H9 (cell line): ENCODE data around the gene ST8SIA6. TPM values are rescaled to one million over a fixed set of nuclear protein-coding genes. Genes with fewer than 3 reads are reported as not detected.

Experiments
- DNase-seq: peaks from one replicate; pipeline ENCODE4 v3.0.0-alpha.2; 2017
- H2AFZ ChIP-seq: one replicate; pipeline ENCODE4 v1.6.1; 2013; ENCODE audit warnings: mild to moderate bottlenecking, low read length, control low read depth, moderate library complexity
- H2AK5ac ChIP-seq: 2 replicates; pipeline ENCODE4 v1.6.1; 2013; ENCODE audit warnings: low read length, control low read depth, mixed read lengths; ENCODE audit not compliant: insufficient read length
- H2BK120ac ChIP-seq: one replicate; pipeline ENCODE4 v1.6.1; 2013; ENCODE audit warnings: low read depth, mild to moderate bottlenecking, low read length, control low read depth, inconsistent platforms; ENCODE audit not compliant: poor library complexity, severe bottlenecking
- H2BK12ac ChIP-seq: 2 replicates; pipeline ENCODE4 v1.6.1; 2013; ENCODE audit warnings: low read length, control low read depth, mixed read lengths, low read depth; ENCODE audit not compliant: insufficient read length
- H2BK15ac ChIP-seq: 2 replicates; pipeline ENCODE4 v1.6.1; 2013; ENCODE audit warnings: low read depth, low read length, control low read depth
- H2BK20ac ChIP-seq: one replicate; pipeline ENCODE4 v1.6.1; 2013; ENCODE audit warnings: low read depth, mild to moderate bottlenecking, low read length, control low read depth, inconsistent platforms; ENCODE audit not compliant: poor library complexity, severe bottlenecking
- H2BK5ac ChIP-seq: 2 replicates; pipeline ENCODE4 v1.6.1; 2013; ENCODE audit warnings: low read length, control low read depth, mixed read lengths; ENCODE audit not compliant: insufficient read length
- H3K14ac ChIP-seq: 2 replicates; pipeline ENCODE4 v1.6.1; 2013; ENCODE audit warnings: low read length, control low read depth; ENCODE audit not compliant: insufficient read depth
- H3K18ac ChIP-seq: 2 replicates; pipeline ENCODE4 v1.6.1; 2013; ENCODE audit warnings: low read depth, mild to moderate bottlenecking, mixed read lengths, low read length, control low read depth; ENCODE audit not compliant: insufficient read length
- H3K23ac ChIP-seq: 2 replicates; pipeline ENCODE4 v1.6.1; 2013; ENCODE audit warnings: low read length, control low read depth, mixed read lengths, low read depth; ENCODE audit not compliant: insufficient read length
- H3K23me2 ChIP-seq: 2 replicates; pipeline ENCODE4 v1.6.1; 2013; ENCODE audit warnings: low read depth, mild to moderate bottlenecking, mixed read lengths, low read length, control low read depth; ENCODE audit not compliant: insufficient read length, poor library complexity, severe bottlenecking
- H3K27ac ChIP-seq: 2 replicates; pipeline ENCODE4 v1.5.1; 2013; ENCODE audit warnings: low read length, control low read depth, mixed read lengths, low read depth; ENCODE audit not compliant: insufficient read length
- H3K27me3 ChIP-seq: 2 replicates; pipeline ENCODE4 v1.6.1; 2013; ENCODE audit warnings: low read length, control low read depth, inconsistent platforms; ENCODE audit not compliant: insufficient read depth
- H3K4ac ChIP-seq: 2 replicates; pipeline ENCODE4 v1.6.1; 2013; ENCODE audit warnings: low read depth, mild to moderate bottlenecking, control low read depth, inconsistent platforms, low read length, moderate library complexity
- H3K4me1 ChIP-seq: 2 replicates; pipeline ENCODE4 v1.6.1; 2013; ENCODE audit warnings: low read length, control low read depth, inconsistent platforms; ENCODE audit not compliant: insufficient read depth
- H3K4me2 ChIP-seq: 2 replicates; pipeline ENCODE4 v1.6.1; 2013; ENCODE audit warnings: low read length, control low read depth, mixed read lengths; ENCODE audit not compliant: insufficient read length, insufficient read depth
- H3K56ac ChIP-seq: 2 replicates; pipeline ENCODE4 v1.6.1; 2013; ENCODE audit warnings: low read depth, mild to moderate bottlenecking, mixed read lengths, low read length, control low read depth; ENCODE audit not compliant: insufficient read length
- H3K79me1 ChIP-seq: 2 replicates; pipeline ENCODE4 v1.6.1; 2013; ENCODE audit warnings: low read depth, mild to moderate bottlenecking, moderate library complexity, low read length, control low read depth, inconsistent platforms; ENCODE audit not compliant: insufficient read depth, poor library complexity, severe bottlenecking
- H3K79me2 ChIP-seq: 2 replicates; pipeline ENCODE4 v1.6.1; 2013; ENCODE audit warnings: low read length, control low read depth, inconsistent platforms; ENCODE audit not compliant: insufficient read depth
- H3K9ac ChIP-seq: 2 replicates; pipeline ENCODE4 v1.6.1; 2013; ENCODE audit warnings: low read length, control low read depth, mixed read lengths; ENCODE audit not compliant: insufficient read length; ENCODE audit errors: extremely low read depth
- H3K9me3 ChIP-seq: one replicate; pipeline ENCODE4 v1.6.1; 2013; ENCODE audit warnings: low read depth, low read length, inconsistent platforms; ENCODE audit not compliant: control insufficient read depth
- H3T11ph ChIP-seq: one replicate; pipeline ENCODE4 v1.6.1; 2013; ENCODE audit warnings: mild to moderate bottlenecking, low read length, control low read depth, inconsistent platforms
- H4K20me1 ChIP-seq: one replicate; pipeline ENCODE4 v1.6.1; 2013; ENCODE audit not compliant: control insufficient read depth, insufficient read length, insufficient read depth
- H4K5ac ChIP-seq: 2 replicates; pipeline ENCODE4 v1.6.1; 2013; ENCODE audit warnings: low read depth, mild to moderate bottlenecking, mixed read lengths, low read length, control low read depth; ENCODE audit not compliant: insufficient read length
- H4K8ac ChIP-seq: replicated peaks from 2 replicates; pipeline ENCODE4 v1.6.1; 2013; ENCODE audit warnings: low read length, control low read depth, mixed read lengths, low read depth; ENCODE audit not compliant: insufficient read length
- H4K91ac ChIP-seq: 2 replicates; pipeline ENCODE4 v1.6.1; 2013; ENCODE audit warnings: low read depth, mild to moderate bottlenecking, moderate library complexity, mixed read lengths, low read length, control low read depth; ENCODE audit not compliant: insufficient read length
- H3K27ac Mint-ChIP-seq, 3 experiments: 2 replicates in 2 of 3; 3 replicates in 1 of 3; pipeline ENCODE4 v1.8.0; 2020 to 2021; ENCODE audit warnings: mixed read lengths in 3 of 3, mild to moderate bottlenecking in 1 of 3, moderate library complexity in 1 of 3
- H3K27me3 Mint-ChIP-seq: 2 replicates; pipeline ENCODE4 v1.8.0; 2021; ENCODE audit warnings: low read depth, mild to moderate bottlenecking, moderate library complexity, mixed read lengths
- H3K36me3 Mint-ChIP-seq, 3 experiments: 2 replicates in 2 of 3; 3 replicates in 1 of 3; pipeline ENCODE4 v1.8.0; 2020 to 2021; ENCODE audit warnings: low read depth in 3 of 3, mixed read lengths in 3 of 3; ENCODE audit not compliant: insufficient read depth in 1 of 3
- H3K4me1 Mint-ChIP-seq, 2 experiments: 2 replicates each; pipeline ENCODE4 v1.8.0; 2020; ENCODE audit warnings: mixed read lengths in 2 of 2
- H3K4me3 Mint-ChIP-seq, 2 experiments: 2 replicates in 1 of 2; 3 replicates in 1 of 2; pipeline ENCODE4 v1.8.0; 2020 to 2021; ENCODE audit warnings: mild to moderate bottlenecking in 2 of 2, mixed read lengths in 2 of 2, moderate library complexity in 1 of 2
- H3K9me3 Mint-ChIP-seq, 2 experiments: 2 replicates in 1 of 2; 3 replicates in 1 of 2; pipeline ENCODE4 v1.8.0; 2020; ENCODE audit warnings: mild to moderate bottlenecking in 2 of 2, mixed read lengths in 2 of 2, moderate library complexity in 1 of 2
- CTCF ChIP-seq: fragments of 200-600 bp; sonication (generic); conservative IDR thresholded peaks from 3 replicates; pipeline ENCODE4 v1.8.0; 2021; ENCODE audit warnings: antibody characterized with exemption, mild to moderate bottlenecking
- WGBS: extraction: QIAGEN DNeasy Blood & Tissue Kit; methylation state at CpG from one replicate; pipeline ENCODE4 v1.1.7; 2013; ENCODE audit warnings: missing lambda C conversion rate, low lambda C conversion rate, mixed read lengths; ENCODE audit not compliant: insufficient read length; ENCODE audit errors: extremely low coverage; 5-methylcytosine and 5-hydroxymethylcytosine counted together
- total RNA-seq: library from RNA; stranded (reverse); gene quantifications from 2 replicates; pipeline ENCODE4 v1.2.1, GENCODE V29; 2021

Gene ST8SIA6
- total RNA-seq, 1 experiment from 2014 or later, result 0.37 TPM

DNA sequence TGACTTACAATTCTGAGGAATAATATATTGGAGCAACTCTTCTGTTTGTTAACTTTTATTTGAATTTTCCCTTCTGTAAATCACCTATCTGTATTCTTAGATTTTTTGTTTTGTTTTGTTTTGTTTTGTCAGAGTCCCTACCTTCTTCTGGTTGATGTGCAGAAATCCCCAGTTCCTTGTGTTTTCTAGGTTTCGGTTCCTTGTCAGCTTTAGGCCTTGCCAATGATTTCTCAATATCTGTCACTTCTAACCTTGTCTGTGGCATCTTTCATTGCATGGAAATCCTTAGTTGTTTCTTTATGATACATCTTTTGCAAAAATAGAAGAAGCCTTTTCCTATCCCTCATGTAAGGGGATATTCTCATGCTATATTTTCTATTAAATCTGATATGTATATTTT is 21.7 kb upstream of the ST8SIA6 start:
- H3K4me1 Mint-ChIP-seq, result peaks cover 8% of the 10 kb centered on the region in 2 experiments
- no peak overlapping the region for H4K8ac ChIP-seq
- H4K5ac ChIP-seq, result no peak overlapping the region
- no peak overlapping the region for H3K27ac ChIP-seq
- no peak overlapping the region for H3K18ac ChIP-seq
- DNase-seq, result no peak
- no peak overlapping the region for H3K14ac ChIP-seq
- no peaks in the 10 kb centered on the region for H3K9me3 ChIP-seq
- H3K4me2 ChIP-seq, result no peak overlapping the region
- H2BK20ac ChIP-seq, result no peak overlapping the region
- no peak overlapping the region for H2AK5ac ChIP-seq
- no peak overlapping the region for H3K56ac ChIP-seq
- H3K27me3 Mint-ChIP-seq, result no peaks in the 10 kb centered on the region
- H4K91ac ChIP-seq, result no peak overlapping the region
- H3K79me2 ChIP-seq, result no peaks in the 10 kb centered on the region
- no peaks in the 10 kb centered on the region for H4K20me1 ChIP-seq
- H3K36me3 Mint-ChIP-seq, result no peaks in the 10 kb centered on the region
- H3K4ac ChIP-seq, result no peak overlapping the region
- H3K9me3 Mint-ChIP-seq, result no peaks in the 10 kb centered on the region
- no peaks in the 10 kb centered on the region for H3K79me1 ChIP-seq
- H3K23me2 ChIP-seq, result no peaks in the 10 kb centered on the region
- H3K27me3 ChIP-seq, result no peaks in the 10 kb centered on the region
- H2BK15ac ChIP-seq, result no peak overlapping the region
- H3T11ph ChIP-seq, result no peak overlapping the region
- H3K4me3 Mint-ChIP-seq, result no peak overlapping the region
- no peak overlapping the region for H2BK5ac ChIP-seq
- H3K27ac Mint-ChIP-seq, result no peak overlapping the region
- H2BK120ac ChIP-seq, result no peak overlapping the region
- H2AFZ ChIP-seq, result no peak overlapping the region
- no CpG with 5 or more reads among the region's 1 CpG for WGBS
- H3K23ac ChIP-seq, result no peak overlapping the region
- no peaks in the 10 kb centered on the region for H3K4me1 ChIP-seq
- H2BK12ac ChIP-seq, result no peak overlapping the region
- TF ChIP-seq CTCF, result no peak
- no peak overlapping the region for H3K9ac ChIP-seq
